ENCODE measurements around the gene ABCA8.

DNA sequence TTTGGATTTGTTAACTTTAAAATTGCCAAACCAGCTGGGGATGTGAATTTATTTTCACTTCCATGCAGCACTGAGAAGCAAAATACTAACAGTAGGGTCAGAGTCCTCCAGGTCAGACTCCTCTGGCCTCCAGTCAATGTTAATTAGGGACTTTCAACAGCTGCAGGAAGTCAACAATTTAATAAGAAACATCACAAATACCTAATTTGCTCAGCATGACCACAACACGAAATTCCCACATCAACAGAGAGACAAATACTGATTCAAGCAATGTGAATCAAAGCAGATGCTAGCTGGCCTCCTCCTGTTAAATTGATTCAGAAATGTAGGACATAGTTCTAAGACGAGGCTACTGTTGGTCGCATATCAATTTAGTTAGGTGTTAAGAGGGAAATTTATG, 111.7 kb downstream of the ABCA8 start:
- TF ChIP-seq ZNF624 (tag by site-specific recombination; IDR thresholded peaks at IDR 0.05) (no peak), ZNF629 (tag by site-specific recombination; IDR thresholded peaks at IDR 0.05) (no peak)

Data from HEK293 (cell line).